ENCODE results near the gene KCNIP4. TPM values are rescaled to one million over a fixed set of nuclear protein-coding genes. Genes with fewer than 3 reads are reported as not detected.

KCNIP4 gene
- total and polyA plus RNA-seq, 12 donors = 0.15 TPM; not detected in 11

DNA sequence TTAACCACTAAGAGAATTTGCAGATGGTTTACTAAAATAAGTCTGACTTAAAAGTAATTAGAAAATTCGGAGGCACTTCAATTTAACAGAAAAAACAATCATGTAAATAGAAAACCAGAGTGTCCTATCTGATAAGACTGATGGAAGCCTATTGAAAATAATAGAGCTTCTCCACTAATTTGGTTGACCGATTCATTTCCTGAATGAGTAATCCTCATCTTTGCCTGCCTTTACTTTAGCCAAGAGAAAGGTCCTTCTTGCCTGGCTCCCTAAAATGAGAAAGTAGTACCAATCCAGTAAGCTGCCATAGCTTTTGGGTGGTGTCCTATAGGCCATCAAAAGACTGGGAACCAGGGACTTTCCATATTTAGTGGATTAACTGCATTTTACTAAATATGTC, 48.4 kb downstream of the KCNIP4 start:
- no peaks in the 10 kb centered on the region for H3K27me3 ChIP-seq
- H3K9me3 ChIP-seq = peaks cover 0 to 37% (median 8%) of the 10 kb centered on the region in 11 donors
- H3K27ac ChIP-seq = no peak overlapping the region
- H3K4me1 ChIP-seq = no peaks in the 10 kb centered on the region
- intact Hi-C loops (cut with DNase I) = no loop called here
- H3K4me3 ChIP-seq = no peak overlapping the region
- TF ChIP-seq, protein P1, sequence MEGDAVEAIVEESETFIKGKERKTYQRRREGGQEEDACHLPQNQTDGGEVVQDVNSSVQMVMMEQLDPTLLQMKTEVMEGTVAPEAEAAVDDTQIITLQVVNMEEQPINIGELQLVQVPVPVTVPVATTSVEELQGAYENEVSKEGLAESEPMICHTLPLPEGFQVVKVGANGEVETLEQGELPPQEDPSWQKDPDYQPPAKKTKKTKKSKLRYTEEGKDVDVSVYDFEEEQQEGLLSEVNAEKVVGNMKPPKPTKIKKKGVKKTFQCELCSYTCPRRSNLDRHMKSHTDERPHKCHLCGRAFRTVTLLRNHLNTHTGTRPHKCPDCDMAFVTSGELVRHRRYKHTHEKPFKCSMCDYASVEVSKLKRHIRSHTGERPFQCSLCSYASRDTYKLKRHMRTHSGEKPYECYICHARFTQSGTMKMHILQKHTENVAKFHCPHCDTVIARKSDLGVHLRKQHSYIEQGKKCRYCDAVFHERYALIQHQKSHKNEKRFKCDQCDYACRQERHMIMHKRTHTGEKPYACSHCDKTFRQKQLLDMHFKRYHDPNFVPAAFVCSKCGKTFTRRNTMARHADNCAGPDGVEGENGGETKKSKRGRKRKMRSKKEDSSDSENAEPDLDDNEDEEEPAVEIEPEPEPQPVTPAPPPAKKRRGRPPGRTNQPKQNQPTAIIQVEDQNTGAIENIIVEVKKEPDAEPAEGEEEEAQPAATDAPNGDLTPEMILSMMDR (IDR thresholded peaks at IDR 0.05) = no peak
- H3K36me3 ChIP-seq = no peaks in the 10 kb centered on the region
- WGBS, 2 donors = 68% methylated on average over 2 of the region's 2 CpGs
- ATAC-seq (no peak), DNase-seq (no peak)

DNA sequence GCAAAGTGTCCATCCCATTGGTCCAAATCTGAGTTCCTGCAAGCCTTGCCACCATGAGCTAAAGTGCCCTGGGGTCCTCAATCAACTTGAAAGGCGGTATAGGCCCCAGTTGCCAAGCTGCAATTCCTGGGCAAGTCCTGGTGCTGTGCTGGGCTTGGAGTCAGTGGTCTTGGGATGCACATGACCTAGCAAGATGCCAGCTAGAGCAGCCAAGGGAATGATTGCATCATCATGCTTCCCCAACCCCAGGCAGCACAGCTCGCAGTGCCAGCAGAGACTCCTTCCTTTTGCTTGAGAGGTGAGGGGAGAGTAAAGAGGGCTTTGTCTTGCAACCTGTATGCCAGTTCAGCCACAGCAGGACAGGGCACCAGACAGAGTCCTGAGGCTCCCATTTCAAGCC, 50.5 kb downstream of the KCNIP4 start:
- DNase-seq (no peak), ATAC-seq (no peak)
- Histone ChIP-seq H3K4me3 (no peak overlapping the region), H3K27me3 (no peaks in the 10 kb centered on the region), H3K36me3 (no peaks in the 10 kb centered on the region), H3K4me1 (no peaks in the 10 kb centered on the region), H3K9me3 (peaks cover 0 to 35% (median 8%) of the 10 kb centered on the region in 11 donors), H3K27ac (no peak overlapping the region)
- WGBS, 2 donors = 71 to 78% methylated on average over 2 of the region's 2 CpGs
- TF ChIP-seq, protein P1 (IDR thresholded peaks at IDR 0.05) = no peak
- intact Hi-C loops (cut with DNase I) = no loop called here

DNA sequence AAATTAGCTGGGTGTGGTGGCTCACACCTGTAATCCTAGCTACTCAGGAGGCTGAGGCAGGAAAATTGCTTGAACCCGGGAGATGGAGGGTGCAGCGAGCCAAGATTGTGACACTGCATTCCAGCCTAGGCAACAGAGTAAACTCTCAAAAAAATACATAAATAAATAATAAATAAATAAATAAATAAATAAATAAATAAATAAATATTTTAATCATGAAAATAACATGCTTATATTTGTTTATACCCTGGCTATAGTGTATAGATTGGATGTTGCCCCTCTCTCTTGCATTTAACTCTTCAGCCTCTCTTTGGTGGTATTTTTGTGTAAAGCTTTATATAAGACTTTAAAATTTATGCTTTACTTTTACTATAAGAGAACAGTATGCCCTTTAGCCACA, 51.8 kb downstream of the KCNIP4 start:
- DNase-seq (no peak), ATAC-seq (no peak)
- peaks cover 0 to 35% (median 8%) of the 10 kb centered on the region in 11 donors for H3K9me3 ChIP-seq
- H3K27me3 ChIP-seq = no peaks in the 10 kb centered on the region
- H3K36me3 ChIP-seq = no peaks in the 10 kb centered on the region
- no peak overlapping the region for H3K27ac ChIP-seq
- 89% methylated on average over 2 of the region's 2 CpGs for WGBS, 2 donors
- H3K4me1 ChIP-seq = no peaks in the 10 kb centered on the region
- intact Hi-C loops (cut with DNase I) = no loop called here
- no peak overlapping the region for H3K4me3 ChIP-seq
- TF ChIP-seq, protein P1 (IDR thresholded peaks at IDR 0.05) = no peak

DNA sequence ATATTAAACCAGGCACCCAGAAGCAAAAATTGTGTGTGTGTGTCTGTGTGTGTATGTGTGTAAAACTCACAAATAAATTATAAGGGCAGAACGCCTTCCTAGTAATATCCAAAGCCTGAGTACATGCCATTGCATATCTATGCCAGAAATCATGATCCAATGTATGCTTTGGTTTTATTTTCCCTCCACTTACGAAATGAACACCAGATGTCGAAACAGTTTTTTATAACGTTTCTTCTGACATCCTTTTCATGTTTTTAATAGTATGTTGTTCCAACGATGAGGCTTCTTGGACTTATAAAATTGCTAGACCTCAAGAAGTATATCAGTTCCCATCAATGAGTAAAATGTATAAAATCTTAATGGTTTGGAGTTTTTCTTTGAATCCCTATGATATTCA, 55.4 kb downstream of the KCNIP4 start:
- ATAC-seq (no peak), DNase-seq (no peak)
- Histone ChIP-seq H3K36me3 (no peaks in the 10 kb centered on the region), H3K27me3 (no peaks in the 10 kb centered on the region), H3K4me3 (no peak overlapping the region), H3K4me1 (no peaks in the 10 kb centered on the region), H3K27ac (no peak overlapping the region), H3K9me3 (peaks cover 0 to 12% (median 1%) of the 10 kb centered on the region in 11 donors)
- 68 to 70% methylated on average over 5 of the region's 5 CpGs for WGBS, 2 donors
- TF ChIP-seq, protein P1 (IDR thresholded peaks at IDR 0.05) = no peak
- intact Hi-C loops (cut with DNase I) = no loop called here

DNA sequence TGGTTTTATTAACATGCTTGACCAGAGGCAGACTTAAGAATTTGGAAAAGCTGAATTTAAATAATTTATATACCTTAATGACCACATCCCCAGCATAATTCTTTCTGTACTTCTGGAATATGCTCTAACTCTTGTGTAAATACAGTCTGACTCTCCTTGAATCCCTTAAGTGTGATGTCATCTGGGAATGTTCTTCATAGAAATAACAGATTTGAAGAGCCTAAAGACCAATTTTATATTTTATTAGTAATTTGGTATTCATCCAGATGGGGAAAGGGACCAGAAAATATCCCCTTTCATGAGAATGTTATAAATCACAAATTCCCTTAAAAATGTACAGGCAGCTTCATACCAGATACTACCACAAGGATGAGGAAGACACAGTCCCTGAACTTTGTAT, 58.3 kb downstream of the KCNIP4 start:
- ATAC-seq = no peak
- TF ChIP-seq, protein P1 (IDR thresholded peaks at IDR 0.05) = no peak

More for the DNA sequence above, 58.3 kb downstream of the KCNIP4 start:
- no peaks in the 10 kb centered on the region for H3K4me1 ChIP-seq
- no peaks in the 10 kb centered on the region for H3K9me3 ChIP-seq
- no peak for DNase-seq
- no peak overlapping the region for H3K27ac ChIP-seq
- H3K4me3 ChIP-seq = no peak overlapping the region
- intact Hi-C loops (cut with DNase I) = no loop called here
- no peaks in the 10 kb centered on the region for H3K27me3 ChIP-seq
- no peaks in the 10 kb centered on the region for H3K36me3 ChIP-seq

Data from heart right ventricle (tissue), 16 donors.